GM12878 (cell line): Measurements from ENCODE around the gene AMBRA1. TPM values are rescaled to one million over a fixed set of nuclear protein-coding genes. Genes with fewer than 3 reads are reported as not detected.
A peak's percentile ranks its signal among the peaks of the same experiment; 100 is the strongest.

Experiments
- EED ChIP-seq: sonication (generic); IDR thresholded peaks from 2 replicates; pipeline ENCODE4 v1.6.1; 2016; ENCODE audit warnings: antibody characterized with exemption, low read depth
- ETV6 ChIP-seq, 2 experiments: fragments of 450-650 bp in 1 of 2; IDR thresholded peaks in 1 of 2; conservative IDR thresholded peaks in 1 of 2; 2 replicates each; pipeline ENCODE4 v1.6.1; 2014; ENCODE audit warnings: antibody characterized with exemption in 1 of 2, borderline replicate concordance in 1 of 2, low read depth in 1 of 2, mild to moderate bottlenecking in 1 of 2, moderate library complexity in 1 of 2
- FOS ChIP-seq: IDR thresholded peaks from 3 replicates; pipeline ENCODE4 v1.6.1; 2011; ENCODE audit warnings: borderline replicate concordance; ENCODE audit not compliant: insufficient read length; ENCODE audit errors: extremely low read depth
- GATAD2B ChIP-seq: fragments of 450-650 bp; conservative IDR thresholded peaks from 2 replicates; pipeline ENCODE4 v1.6.1; 2017; ENCODE audit warnings: low read depth, mild to moderate bottlenecking, moderate library complexity
- HDAC6 ChIP-seq: fragments of 200-600 bp; sonication (generic); IDR thresholded peaks from one replicate; pipeline ENCODE4 v1.8.0; 2017; ENCODE audit warnings: antibody characterized with exemption; ENCODE audit not compliant: unreplicated experiment
- KAT2A ChIP-seq: conservative IDR thresholded peaks from 2 replicates; pipeline ENCODE4 v1.6.1; 2011; ENCODE audit warnings: low read depth, low read length; ENCODE audit not compliant: control insufficient read depth
- LARP7 ChIP-seq: fragments of 450-650 bp; IDR thresholded peaks from 2 replicates; pipeline ENCODE4 v1.6.1; 2017; ENCODE audit warnings: mild to moderate bottlenecking
- MYB ChIP-seq: fragments of 150-350 bp; IDR thresholded peaks from 2 replicates; pipeline ENCODE4 v1.6.1; 2014; ENCODE audit warnings: mild to moderate bottlenecking, low read depth, low read length, borderline replicate concordance
- NBN ChIP-seq: fragments of 450-650 bp; IDR thresholded peaks from 2 replicates; pipeline ENCODE4 v1.6.1; 2016
- NR2C2 ChIP-seq: IDR thresholded peaks from 2 replicates; pipeline ENCODE4 v1.6.1; 2011; ENCODE audit warnings: borderline replicate concordance, low read depth; ENCODE audit not compliant: control insufficient read depth, insufficient read length
- NR2F1 ChIP-seq: fragments of 450-650 bp; conservative IDR thresholded peaks from 2 replicates; pipeline ENCODE4 v1.6.1; 2017; ENCODE audit warnings: mild to moderate bottlenecking
- PAX8 ChIP-seq: fragments of 450-650 bp; IDR thresholded peaks from 2 replicates; pipeline ENCODE4 v1.6.1; 2017; ENCODE audit warnings: mild to moderate bottlenecking, moderate library complexity
- RB1 ChIP-seq: fragments of 450-650 bp; formaldehyde crosslinking; IDR thresholded peaks from 2 replicates; pipeline ENCODE4 v1.6.1; 2017; ENCODE audit warnings: mild to moderate bottlenecking, borderline replicate concordance
- SIX5 ChIP-seq: IDR thresholded peaks from 2 replicates; pipeline ENCODE4 v1.6.1; 2011; ENCODE audit warnings: mild to moderate bottlenecking, low read depth, low read length, moderate library complexity; ENCODE audit not compliant: severe bottlenecking
- STAT1 ChIP-seq: fragments of 450-650 bp; conservative IDR thresholded peaks from 2 replicates; pipeline ENCODE4 v1.6.1; 2014; ENCODE audit warnings: antibody characterized with exemption, mild to moderate bottlenecking
- STAT3 ChIP-seq: IDR thresholded peaks from 2 replicates; pipeline ENCODE4 v1.6.1; 2011; ENCODE audit warnings: low read depth, low read length, improper control_type of control experiment
- SUPT20H ChIP-seq: IDR thresholded peaks from 2 replicates; pipeline ENCODE4 v1.6.1; 2011; ENCODE audit warnings: low read depth, mild to moderate bottlenecking, low read length, moderate library complexity, borderline replicate concordance; ENCODE audit not compliant: control insufficient read depth
- TCF7 ChIP-seq: IDR thresholded peaks from 2 replicates; pipeline ENCODE4 v1.6.1; 2014; ENCODE audit warnings: antibody characterized with exemption, borderline replicate concordance
- YY1 ChIP-seq: IDR thresholded peaks from 2 replicates; pipeline ENCODE4 v1.6.1; 2011; ENCODE audit warnings: low read depth, mild to moderate bottlenecking, low read length
- ZNF207 ChIP-seq: fragments of 450-650 bp; IDR thresholded peaks from 2 replicates; pipeline ENCODE4 v1.6.1; 2014; ENCODE audit warnings: antibody characterized with exemption, mild to moderate bottlenecking, borderline replicate concordance
- polyA plus RNA-seq, 11 experiments: library from polyadenylated mRNA; depleted of rRNA in 4 of 11; unstranded in 6 of 11; stranded (reverse) in 5 of 11; fragments of >200 nt; fragmentation: Nextera tagmentation in 4 of 11; fragmentation: Illumina TruSeq in 1 of 11; extraction: Ambion mirVana in 4 of 11; extraction: Trizol in 1 of 11; gene quantifications; 1 replicate in 1 of 11; 2 replicates in 10 of 11; pipeline versions ENCODE4 v1.2.1 to v1.2.3, GENCODE V29; 2011 to 2016; ENCODE audit warnings: inconsistent platforms in 2 of 11, missing spikeins in 2 of 11, low read depth in 1 of 11
- total RNA-seq, 4 experiments: library from RNA; depleted of rRNA in 3 of 4; stranded (reverse); fragments of >200 nt in 3 of 4; fragmentation: Illumina TruSeq in 1 of 4; extraction: Trizol in 1 of 4; gene quantifications; 2 replicates each; pipeline versions ENCODE4 v1.2.1 to v1.2.3, GENCODE V29; 2013 to 2021
- TF ChIP-seq, protein P1 (sequence below): fragments of 450-650 bp; formaldehyde crosslinking; IDR thresholded peaks from 2 replicates; pipeline ENCODE4 v1.4.0; 2020; ENCODE audit warnings: mild to moderate bottlenecking, moderate library complexity
- TF ChIP-seq, protein P2 (sequence below): fragments of 450-650 bp; formaldehyde crosslinking; IDR thresholded peaks from 2 replicates; pipeline ENCODE4 v1.5.0; 2022; ENCODE audit warnings: mild to moderate bottlenecking, missing genetic modification characterization

Gene AMBRA1
- total and polyA plus RNA-seq, 10 of the 15 experiments (the other 5 are each of a cell fraction or from before 2014, with no cell fraction given), result 0.57 to 34.3 (median 13.7) TPM

DNA sequence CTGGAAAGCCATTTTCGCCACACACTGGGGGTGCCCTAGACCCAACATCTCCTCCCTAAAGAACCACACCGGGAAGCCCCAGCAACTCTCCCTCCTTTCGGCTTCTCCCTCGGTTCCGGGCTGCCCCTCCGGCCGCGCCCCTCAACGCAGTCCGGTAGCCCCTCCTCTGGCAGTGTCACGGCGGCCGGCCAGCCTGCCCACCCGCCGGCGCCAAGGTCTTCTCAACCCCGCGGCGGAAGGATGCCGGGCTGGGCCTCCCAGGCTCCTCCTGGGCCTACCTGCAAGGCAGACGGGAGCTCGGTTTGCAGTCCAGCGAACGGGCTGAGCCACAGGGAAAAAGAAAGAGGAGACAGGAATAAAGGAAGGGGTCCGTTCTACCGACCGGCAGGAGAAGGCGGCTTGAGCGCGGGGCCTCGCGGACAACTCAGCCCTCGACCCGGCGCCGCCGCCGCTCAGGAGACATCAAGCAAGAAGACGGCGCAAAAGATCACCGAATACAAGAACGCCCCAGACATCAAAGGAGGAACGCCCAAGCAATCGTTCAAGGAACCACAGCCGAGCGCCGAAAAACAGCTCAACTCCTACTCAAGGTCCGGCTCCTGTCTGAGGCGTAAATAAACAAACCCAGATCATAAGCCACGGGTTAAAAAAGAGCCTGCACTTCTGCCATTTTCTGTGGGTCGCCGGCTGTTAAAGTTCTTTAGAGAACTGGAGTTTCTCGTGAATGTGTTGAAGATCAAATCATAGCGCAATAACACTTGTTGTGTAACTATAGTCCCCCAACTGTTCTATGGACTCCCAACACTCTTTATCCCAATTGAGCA, at the start of gene AMBRA1 (continued):
- TF ChIP-seq ETV6 (conservative IDR thresholded peaks at IDR 0.05 in 1 of 2, IDR thresholded peaks at IDR 0.05 in 1 of 2; ENCODE audit: borderline replicate concordance in 1 of 2, low read depth in 1 of 2) (no peak), EED (no peak), NBN (peak; percentile 79; the same call in 1 of the 2 replicates), NR2F1 (peak; percentile 58; the same call in 1 of the 2 replicates), LARP7 (peak; percentile 51; the same call in 1 of the 2 replicates), YY1 (peak; percentile 95), SUPT20H (no peak), STAT1 (0 out of 2 replicates have a peak, but pooled peaks have one; percentile 53), GATAD2B (peak; percentile 77), KAT2A (no peak), STAT3 (no peak), HDAC6 (no peak), TCF7 (peak; percentile 78), PAX8 (peak; percentile 86; the same call in 1 of the 2 replicates), SIX5 (peak; percentile 62), FOS (no peak), MYB (peak; percentile 63; the same call in 1 of the 2 replicates), ZNF207 (peak; percentile 82), NR2C2 (peak; percentile 99), RB1 (peak; percentile 75)
- TF ChIP-seq, protein P1, sequence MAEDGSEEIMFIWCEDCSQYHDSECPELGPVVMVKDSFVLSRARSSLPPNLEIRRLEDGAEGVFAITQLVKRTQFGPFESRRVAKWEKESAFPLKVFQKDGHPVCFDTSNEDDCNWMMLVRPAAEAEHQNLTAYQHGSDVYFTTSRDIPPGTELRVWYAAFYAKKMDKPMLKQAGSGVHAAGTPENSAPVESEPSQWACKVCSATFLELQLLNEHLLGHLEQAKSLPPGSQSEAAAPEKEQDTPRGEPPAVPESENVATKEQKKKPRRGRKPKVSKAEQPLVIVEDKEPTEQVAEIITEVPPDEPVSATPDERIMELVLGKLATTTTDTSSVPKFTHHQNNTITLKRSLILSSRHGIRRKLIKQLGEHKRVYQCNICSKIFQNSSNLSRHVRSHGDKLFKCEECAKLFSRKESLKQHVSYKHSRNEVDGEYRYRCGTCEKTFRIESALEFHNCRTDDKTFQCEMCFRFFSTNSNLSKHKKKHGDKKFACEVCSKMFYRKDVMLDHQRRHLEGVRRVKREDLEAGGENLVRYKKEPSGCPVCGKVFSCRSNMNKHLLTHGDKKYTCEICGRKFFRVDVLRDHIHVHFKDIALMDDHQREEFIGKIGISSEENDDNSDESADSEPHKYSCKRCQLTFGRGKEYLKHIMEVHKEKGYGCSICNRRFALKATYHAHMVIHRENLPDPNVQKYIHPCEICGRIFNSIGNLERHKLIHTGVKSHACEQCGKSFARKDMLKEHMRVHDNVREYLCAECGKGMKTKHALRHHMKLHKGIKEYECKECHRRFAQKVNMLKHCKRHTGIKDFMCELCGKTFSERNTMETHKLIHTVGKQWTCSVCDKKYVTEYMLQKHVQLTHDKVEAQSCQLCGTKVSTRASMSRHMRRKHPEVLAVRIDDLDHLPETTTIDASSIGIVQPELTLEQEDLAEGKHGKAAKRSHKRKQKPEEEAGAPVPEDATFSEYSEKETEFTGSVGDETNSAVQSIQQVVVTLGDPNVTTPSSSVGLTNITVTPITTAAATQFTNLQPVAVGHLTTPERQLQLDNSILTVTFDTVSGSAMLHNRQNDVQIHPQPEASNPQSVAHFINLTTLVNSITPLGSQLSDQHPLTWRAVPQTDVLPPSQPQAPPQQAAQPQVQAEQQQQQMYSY (CRISPR knock-in tag), result no peak
- TF ChIP-seq, protein P2, sequence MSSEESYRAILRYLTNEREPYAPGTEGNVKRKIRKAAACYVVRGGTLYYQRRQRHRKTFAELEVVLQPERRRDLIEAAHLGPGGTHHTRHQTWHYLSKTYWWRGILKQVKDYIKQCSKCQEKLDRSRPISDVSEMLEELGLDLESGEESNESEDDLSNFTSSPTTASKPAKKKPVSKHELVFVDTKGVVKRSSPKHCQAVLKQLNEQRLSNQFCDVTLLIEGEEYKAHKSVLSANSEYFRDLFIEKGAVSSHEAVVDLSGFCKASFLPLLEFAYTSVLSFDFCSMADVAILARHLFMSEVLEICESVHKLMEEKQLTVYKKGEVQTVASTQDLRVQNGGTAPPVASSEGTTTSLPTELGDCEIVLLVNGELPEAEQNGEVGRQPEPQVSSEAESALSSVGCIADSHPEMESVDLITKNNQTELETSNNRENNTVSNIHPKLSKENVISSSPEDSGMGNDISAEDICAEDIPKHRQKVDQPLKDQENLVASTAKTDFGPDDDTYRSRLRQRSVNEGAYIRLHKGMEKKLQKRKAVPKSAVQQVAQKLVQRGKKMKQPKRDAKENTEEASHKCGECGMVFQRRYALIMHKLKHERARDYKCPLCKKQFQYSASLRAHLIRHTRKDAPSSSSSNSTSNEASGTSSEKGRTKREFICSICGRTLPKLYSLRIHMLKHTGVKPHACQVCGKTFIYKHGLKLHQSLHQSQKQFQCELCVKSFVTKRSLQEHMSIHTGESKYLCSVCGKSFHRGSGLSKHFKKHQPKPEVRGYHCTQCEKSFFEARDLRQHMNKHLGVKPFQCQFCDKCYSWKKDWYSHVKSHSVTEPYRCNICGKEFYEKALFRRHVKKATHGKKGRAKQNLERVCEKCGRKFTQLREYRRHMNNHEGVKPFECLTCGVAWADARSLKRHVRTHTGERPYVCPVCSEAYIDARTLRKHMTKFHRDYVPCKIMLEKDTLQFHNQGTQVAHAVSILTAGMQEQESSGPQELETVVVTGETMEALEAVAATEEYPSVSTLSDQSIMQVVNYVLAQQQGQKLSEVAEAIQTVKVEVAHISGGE, result no peak
